Measurements from ENCODE around the gene FANCI.

FANCI gene

DNA sequence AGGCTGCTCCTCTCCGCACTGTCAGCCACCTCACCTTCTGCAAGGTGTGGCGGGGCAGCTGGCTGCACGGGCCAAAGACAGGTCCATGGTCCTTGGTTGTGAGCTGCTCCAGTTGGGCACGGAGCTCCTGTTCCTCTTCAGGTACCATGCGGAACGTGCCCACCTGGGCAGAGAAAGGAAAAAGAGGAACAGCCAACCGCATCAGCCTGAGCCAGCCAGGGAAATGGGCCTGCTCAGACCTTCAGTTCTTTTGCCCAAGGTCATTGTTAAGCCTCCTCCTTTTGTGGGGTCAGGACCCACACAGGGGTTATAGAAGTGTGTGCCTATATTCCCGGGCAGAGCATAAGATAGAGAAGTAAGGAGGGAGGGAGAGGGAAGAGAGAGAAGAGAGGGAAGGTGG lies 25.2 kb upstream of the FANCI start:
- no peaks in the 10 kb centered on the region for H4K20me1 ChIP-seq (ENCODE audit: insufficient read depth, low read length)
- no peaks in the 10 kb centered on the region for H3K79me2 ChIP-seq (ENCODE audit: low read length)
- H3K9ac ChIP-seq (ENCODE audit: low read length), result no peak overlapping the region
- no peaks in the 10 kb centered on the region for H3K36me3 ChIP-seq (replicated peaks; ENCODE audit: low read depth, low read length)
- H3K4me2 ChIP-seq (ENCODE audit: low read length), result no peak overlapping the region
- no peaks in the 10 kb centered on the region; the same call in 1 of the 2 replicates for H3K27me3 ChIP-seq (ENCODE audit: low read depth, low read length)
- H3K9me3 ChIP-seq (ENCODE audit: insufficient read depth, low read length), result no peaks in the 10 kb centered on the region
- no peak overlapping the region for H3K4me3 ChIP-seq (ENCODE audit: low read length)
- H2AFZ ChIP-seq (ENCODE audit: low read depth, low read length), result no peak overlapping the region
- H3K4me1 ChIP-seq (ENCODE audit: low read length), result no peaks in the 10 kb centered on the region
- no peak overlapping the region for H3K27ac ChIP-seq (ENCODE audit: low read length)
- TF ChIP-seq EZH2phosphoT487 (IDR thresholded peaks at IDR 0.05; ENCODE audit: low read depth), result no peak
- TF ChIP-seq, protein P1, sequence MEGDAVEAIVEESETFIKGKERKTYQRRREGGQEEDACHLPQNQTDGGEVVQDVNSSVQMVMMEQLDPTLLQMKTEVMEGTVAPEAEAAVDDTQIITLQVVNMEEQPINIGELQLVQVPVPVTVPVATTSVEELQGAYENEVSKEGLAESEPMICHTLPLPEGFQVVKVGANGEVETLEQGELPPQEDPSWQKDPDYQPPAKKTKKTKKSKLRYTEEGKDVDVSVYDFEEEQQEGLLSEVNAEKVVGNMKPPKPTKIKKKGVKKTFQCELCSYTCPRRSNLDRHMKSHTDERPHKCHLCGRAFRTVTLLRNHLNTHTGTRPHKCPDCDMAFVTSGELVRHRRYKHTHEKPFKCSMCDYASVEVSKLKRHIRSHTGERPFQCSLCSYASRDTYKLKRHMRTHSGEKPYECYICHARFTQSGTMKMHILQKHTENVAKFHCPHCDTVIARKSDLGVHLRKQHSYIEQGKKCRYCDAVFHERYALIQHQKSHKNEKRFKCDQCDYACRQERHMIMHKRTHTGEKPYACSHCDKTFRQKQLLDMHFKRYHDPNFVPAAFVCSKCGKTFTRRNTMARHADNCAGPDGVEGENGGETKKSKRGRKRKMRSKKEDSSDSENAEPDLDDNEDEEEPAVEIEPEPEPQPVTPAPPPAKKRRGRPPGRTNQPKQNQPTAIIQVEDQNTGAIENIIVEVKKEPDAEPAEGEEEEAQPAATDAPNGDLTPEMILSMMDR (IDR thresholded peaks at IDR 0.05; ENCODE audit: low read depth, low read length), result no peak

DNA sequence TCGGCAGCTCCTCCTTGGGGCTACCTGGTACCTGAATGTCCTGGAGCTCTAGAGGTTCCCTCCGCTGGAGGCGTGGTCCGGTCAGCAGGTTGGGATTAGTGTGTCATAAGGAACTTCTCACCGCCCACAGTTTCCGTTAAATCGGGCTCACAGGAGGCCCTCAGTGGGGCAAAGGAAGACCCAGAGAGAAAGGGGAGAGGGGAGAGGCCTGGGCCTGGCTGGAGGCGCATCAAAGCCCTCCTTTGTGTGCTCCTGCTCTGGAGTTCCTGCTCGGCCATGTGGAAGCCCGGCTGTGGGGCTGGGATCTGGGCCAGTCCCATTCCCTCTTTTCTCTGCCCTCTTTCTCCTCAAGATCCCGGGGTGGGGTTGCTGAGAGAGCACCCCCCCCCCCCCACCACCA lies 22.2 kb upstream of the FANCI start, which contains the start of gene RLBP1:
RLBP1 (minus strand) TSS at position 37 of the 400 bp plus-strand sequence. CDS start 2,604 bp downstream, outside the sequence.
- no peaks in the 10 kb centered on the region for H4K20me1 ChIP-seq (ENCODE audit: insufficient read depth, low read length)
- H3K4me3 ChIP-seq (ENCODE audit: low read length), result no peak within 1 kb of the TSS
- H3K27me3 ChIP-seq (ENCODE audit: low read depth, low read length), result no peaks in the 10 kb centered on the region
- H3K9me3 ChIP-seq (ENCODE audit: insufficient read depth, low read length), result no peaks in the 10 kb centered on the region
- no peak within 1 kb of the TSS for H3K9ac ChIP-seq (ENCODE audit: low read length)
- H3K79me2 ChIP-seq (ENCODE audit: low read length), result no peaks in the 10 kb centered on the region
- H2AFZ ChIP-seq (ENCODE audit: low read depth, low read length), result no peak within 1 kb of the TSS
- TF ChIP-seq, protein P1 (IDR thresholded peaks at IDR 0.05; ENCODE audit: low read depth, low read length), result no peak
- TF ChIP-seq EZH2phosphoT487 (IDR thresholded peaks at IDR 0.05; ENCODE audit: low read depth), result no peak
- no peaks in the 10 kb centered on the region for H3K4me1 ChIP-seq (ENCODE audit: low read length)
- H3K4me2 ChIP-seq (ENCODE audit: low read length), result no peak within 1 kb of the TSS
- H3K36me3 ChIP-seq (replicated peaks; ENCODE audit: low read depth, low read length), result no peaks in the 10 kb centered on the region
- no peak within 1 kb of the TSS for H3K27ac ChIP-seq (ENCODE audit: low read length)

DNA sequence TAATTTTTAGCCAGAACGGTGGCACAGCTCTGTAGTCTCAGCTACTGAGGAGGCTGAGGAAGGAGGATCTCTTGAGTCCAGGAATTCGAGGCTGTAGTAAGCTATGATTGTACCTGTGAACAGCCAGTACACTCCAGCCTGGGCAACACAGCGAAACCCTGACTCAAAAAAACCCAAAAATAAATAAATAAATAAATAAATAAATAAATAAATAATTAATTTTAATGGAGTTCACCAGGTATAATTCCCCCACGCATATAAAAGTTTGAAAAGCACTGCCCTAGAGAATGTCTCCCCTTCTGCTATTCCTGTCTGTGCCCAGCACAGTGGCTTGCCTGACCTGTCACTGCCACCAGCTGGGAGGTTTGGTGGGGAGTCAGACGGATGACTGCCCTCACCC lies 18.2 kb upstream of the FANCI start:
- H3K9ac ChIP-seq (ENCODE audit: low read length), result no peak overlapping the region
- no peak overlapping the region for H3K27ac ChIP-seq (ENCODE audit: low read length)
- H3K4me2 ChIP-seq (ENCODE audit: low read length), result no peak overlapping the region
- H2AFZ ChIP-seq (ENCODE audit: low read depth, low read length), result no peak overlapping the region
- no peaks in the 10 kb centered on the region for H3K4me1 ChIP-seq (ENCODE audit: low read length)
- H4K20me1 ChIP-seq (ENCODE audit: insufficient read depth, low read length), result no peaks in the 10 kb centered on the region
- no peak overlapping the region for H3K4me3 ChIP-seq (ENCODE audit: low read length)
- H3K9me3 ChIP-seq (ENCODE audit: insufficient read depth, low read length), result no peaks in the 10 kb centered on the region
- H3K36me3 ChIP-seq (replicated peaks; ENCODE audit: low read depth, low read length), result no peaks in the 10 kb centered on the region
- H3K79me2 ChIP-seq (ENCODE audit: low read length), result no peaks in the 10 kb centered on the region
- no peaks in the 10 kb centered on the region for H3K27me3 ChIP-seq (ENCODE audit: low read depth, low read length)
- TF ChIP-seq EZH2phosphoT487 (IDR thresholded peaks at IDR 0.05; ENCODE audit: low read depth), result no peak
- TF ChIP-seq, protein P1 (IDR thresholded peaks at IDR 0.05; ENCODE audit: low read depth, low read length), result no peak

DNA sequence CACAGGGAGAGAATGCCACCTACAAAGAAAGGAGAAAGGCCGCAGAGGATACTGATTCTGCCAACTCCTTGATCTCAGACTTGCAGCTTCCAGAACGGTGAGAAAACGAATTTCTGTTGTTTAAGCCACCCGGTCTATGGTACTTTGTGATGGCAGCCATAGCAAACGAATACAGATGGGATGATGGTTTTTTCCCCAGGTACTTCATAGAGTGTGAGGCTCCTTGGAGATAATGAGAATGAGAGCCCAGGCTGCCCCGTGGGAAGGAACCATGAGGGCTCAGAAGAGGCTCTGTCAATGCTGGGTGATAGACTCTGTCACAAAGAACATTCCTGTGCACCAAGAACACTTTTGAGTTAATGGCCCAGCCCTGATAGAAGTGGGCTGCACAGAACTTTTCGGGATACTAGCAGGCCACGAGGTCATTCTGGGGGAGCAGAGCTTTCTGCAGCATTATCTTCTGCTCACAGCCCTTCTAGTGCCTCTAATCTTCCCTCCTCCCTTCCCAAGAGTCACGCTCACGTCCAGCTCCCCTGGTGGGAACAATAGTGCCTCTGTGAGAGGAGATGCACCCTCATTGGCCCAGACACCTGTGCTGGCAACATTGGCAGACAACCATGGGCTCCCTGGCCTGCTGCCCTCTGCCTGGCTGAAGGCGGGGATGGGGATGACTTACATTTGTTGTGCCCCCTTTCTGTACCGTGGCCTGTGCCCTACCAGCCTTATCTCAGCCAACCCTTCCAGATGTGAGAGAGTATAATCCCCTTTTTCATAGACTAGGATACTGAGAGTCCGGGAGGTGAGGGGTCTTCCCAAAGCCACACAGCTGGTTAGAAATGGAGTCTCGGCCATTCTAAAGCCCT lies 17.2 kb upstream of the FANCI start:
- H3K9me3 ChIP-seq (ENCODE audit: insufficient read depth, low read length), result no peaks in the 10 kb centered on the region
- H3K27ac ChIP-seq (ENCODE audit: low read length), result no peak overlapping the region
- H3K27me3 ChIP-seq (ENCODE audit: low read depth, low read length), result no peaks in the 10 kb centered on the region
- H3K4me3 ChIP-seq (ENCODE audit: low read length), result no peak overlapping the region
- no peaks in the 10 kb centered on the region for H3K79me2 ChIP-seq (ENCODE audit: low read length)
- TF ChIP-seq, protein P1 (IDR thresholded peaks at IDR 0.05; ENCODE audit: low read depth, low read length), result no peak
- TF ChIP-seq EZH2phosphoT487 (IDR thresholded peaks at IDR 0.05; ENCODE audit: low read depth), result no peak
- H3K4me1 ChIP-seq (ENCODE audit: low read length), result no peaks in the 10 kb centered on the region
- H4K20me1 ChIP-seq (ENCODE audit: insufficient read depth, low read length), result no peaks in the 10 kb centered on the region
- no peak overlapping the region for H3K4me2 ChIP-seq (ENCODE audit: low read length)
- no peaks in the 10 kb centered on the region for H3K36me3 ChIP-seq (replicated peaks; ENCODE audit: low read depth, low read length)
- no peak overlapping the region for H3K9ac ChIP-seq (ENCODE audit: low read length)
- no peak overlapping the region for H2AFZ ChIP-seq (ENCODE audit: low read depth, low read length)

Data from OCI-LY3 (cell line).